ENCODE measurements around the gene RALGAPA2.
"Not testable (repeated sequence)": the region's sequence is repeated elsewhere in the genome, so short reads cannot be mapped to it uniquely, and the experiment has no call there.

The RALGAPA2 gene

DNA sequence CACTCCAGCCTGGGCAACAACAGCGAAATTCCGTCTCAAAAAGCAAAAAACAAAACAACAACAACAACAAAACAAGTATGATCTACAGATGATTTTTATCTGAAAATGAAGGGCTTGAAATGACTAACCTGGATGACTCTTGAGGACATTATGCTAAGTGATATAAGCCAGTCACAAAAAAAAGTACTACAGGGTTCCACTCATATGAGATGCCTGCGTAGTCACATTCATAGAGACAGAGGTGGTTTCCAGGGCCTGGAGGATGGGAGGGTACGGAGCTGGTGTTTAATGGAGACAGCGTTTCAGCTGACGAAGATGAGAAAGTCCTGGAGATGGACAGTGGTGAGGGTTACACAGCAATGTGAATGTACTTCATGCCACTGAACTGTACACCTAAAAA, 352.8 kb downstream of the RALGAPA2 start:
- Mint-ChIP-seq H3K4me3 (no peak overlapping the region), H3K36me3 (ENCODE audit: low read depth) (peaks cover under 1% of the 10 kb centered on the region), H3K9me3 (peaks cover 20% of the 10 kb centered on the region), H3K27ac (no peak overlapping the region), H3K4me1 (peaks cover 10% of the 10 kb centered on the region), H3K27me3 (ENCODE audit: low read depth, poor library complexity) (peaks cover 71% of the 10 kb centered on the region)
- no peak for DNase-seq
- TF ChIP-seq, protein P1, sequence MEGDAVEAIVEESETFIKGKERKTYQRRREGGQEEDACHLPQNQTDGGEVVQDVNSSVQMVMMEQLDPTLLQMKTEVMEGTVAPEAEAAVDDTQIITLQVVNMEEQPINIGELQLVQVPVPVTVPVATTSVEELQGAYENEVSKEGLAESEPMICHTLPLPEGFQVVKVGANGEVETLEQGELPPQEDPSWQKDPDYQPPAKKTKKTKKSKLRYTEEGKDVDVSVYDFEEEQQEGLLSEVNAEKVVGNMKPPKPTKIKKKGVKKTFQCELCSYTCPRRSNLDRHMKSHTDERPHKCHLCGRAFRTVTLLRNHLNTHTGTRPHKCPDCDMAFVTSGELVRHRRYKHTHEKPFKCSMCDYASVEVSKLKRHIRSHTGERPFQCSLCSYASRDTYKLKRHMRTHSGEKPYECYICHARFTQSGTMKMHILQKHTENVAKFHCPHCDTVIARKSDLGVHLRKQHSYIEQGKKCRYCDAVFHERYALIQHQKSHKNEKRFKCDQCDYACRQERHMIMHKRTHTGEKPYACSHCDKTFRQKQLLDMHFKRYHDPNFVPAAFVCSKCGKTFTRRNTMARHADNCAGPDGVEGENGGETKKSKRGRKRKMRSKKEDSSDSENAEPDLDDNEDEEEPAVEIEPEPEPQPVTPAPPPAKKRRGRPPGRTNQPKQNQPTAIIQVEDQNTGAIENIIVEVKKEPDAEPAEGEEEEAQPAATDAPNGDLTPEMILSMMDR (IDR thresholded peaks at IDR 0.05) = no peak

DNA sequence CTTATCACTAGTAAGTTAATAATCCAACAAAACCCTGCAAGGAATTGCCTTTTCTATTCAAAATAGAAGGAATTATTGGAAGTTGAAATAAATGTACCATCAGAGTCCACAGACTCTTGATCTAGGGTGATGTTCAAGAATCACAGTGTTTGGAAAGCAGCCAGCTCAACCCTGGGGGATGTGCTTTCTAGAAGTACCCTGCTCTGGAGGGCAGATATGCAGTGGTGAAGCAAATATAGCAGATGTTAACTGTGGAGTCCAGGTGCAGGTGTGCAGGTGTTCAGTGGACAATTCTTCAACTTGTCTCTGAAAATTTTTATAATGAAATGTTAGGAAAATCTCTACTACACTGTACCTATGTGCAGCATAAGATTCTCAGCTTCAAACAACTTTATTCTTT, 353.6 kb downstream of the RALGAPA2 start:
- no peak overlapping the region for H3K27ac Mint-ChIP-seq
- DNase-seq = no peak
- TF ChIP-seq, protein P1 (IDR thresholded peaks at IDR 0.05) = no peak
- peaks cover 10% of the 10 kb centered on the region for H3K4me1 Mint-ChIP-seq
- H3K4me3 Mint-ChIP-seq = no peak overlapping the region
- peaks cover 66% of the 10 kb centered on the region for H3K27me3 Mint-ChIP-seq (ENCODE audit: low read depth, poor library complexity)
- peaks cover 29% of the 10 kb centered on the region for H3K9me3 Mint-ChIP-seq
- peaks cover 4% of the 10 kb centered on the region for H3K36me3 Mint-ChIP-seq (ENCODE audit: low read depth)

DNA sequence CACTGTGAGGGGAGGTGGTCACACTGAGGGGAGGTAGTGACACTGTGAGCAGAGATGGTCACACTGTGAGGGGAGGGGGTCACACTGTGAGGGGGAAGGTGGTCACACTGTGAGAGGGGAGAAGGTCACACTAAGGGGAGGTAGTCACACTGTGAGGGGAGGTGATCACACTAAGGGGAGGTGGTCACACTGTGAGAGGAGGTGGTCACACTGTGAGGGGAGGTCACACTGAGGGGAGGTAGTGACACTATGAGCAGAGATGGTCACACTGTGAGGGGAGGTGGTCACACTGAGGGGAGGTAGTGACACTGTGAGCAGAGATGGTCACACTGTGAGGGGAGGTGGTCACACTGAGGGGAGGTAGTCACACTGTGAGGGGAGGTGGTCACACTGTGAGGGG, 356.9 kb downstream of the RALGAPA2 start:
- H3K4me3 Mint-ChIP-seq; DNase-seq; H3K27ac Mint-ChIP-seq; H3K36me3 Mint-ChIP-seq (ENCODE audit: low read depth); H3K4me1 Mint-ChIP-seq: not testable (repeated sequence)
- Mint-ChIP-seq H3K27me3 (ENCODE audit: low read depth, poor library complexity) (peaks cover 51% of the 10 kb centered on the region), H3K9me3 (peaks cover 56% of the 10 kb centered on the region)

DNA sequence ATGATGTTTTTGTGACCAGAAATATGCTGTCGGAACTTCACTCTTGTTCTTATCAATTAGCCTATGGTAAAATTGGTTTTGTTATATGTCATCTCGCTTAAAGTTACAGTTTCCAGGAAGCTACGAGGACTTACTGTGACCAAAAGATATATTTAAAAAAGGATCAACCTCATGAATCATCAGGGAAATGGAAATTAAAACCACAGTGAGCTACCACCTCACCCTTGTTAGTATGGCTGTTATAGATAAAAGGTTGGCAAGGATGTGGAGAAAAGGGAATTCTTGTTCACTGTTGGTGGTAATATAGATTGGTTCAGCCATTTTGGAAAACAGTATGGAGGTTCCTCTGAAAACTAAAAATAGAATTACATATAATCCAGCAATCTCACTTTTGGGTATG, 358.9 kb downstream of the RALGAPA2 start:
- H3K36me3 Mint-ChIP-seq (ENCODE audit: low read depth) = peaks cover 4% of the 10 kb centered on the region
- no peak for DNase-seq
- H3K27ac Mint-ChIP-seq = no peak overlapping the region
- no peaks in the 10 kb centered on the region for H3K4me1 Mint-ChIP-seq
- peaks cover 33% of the 10 kb centered on the region for H3K27me3 Mint-ChIP-seq (ENCODE audit: low read depth, poor library complexity)
- H3K4me3 Mint-ChIP-seq = no peak overlapping the region
- H3K9me3 Mint-ChIP-seq = peaks cover 54% of the 10 kb centered on the region
- TF ChIP-seq, protein P1 (IDR thresholded peaks at IDR 0.05) = no peak

DNA sequence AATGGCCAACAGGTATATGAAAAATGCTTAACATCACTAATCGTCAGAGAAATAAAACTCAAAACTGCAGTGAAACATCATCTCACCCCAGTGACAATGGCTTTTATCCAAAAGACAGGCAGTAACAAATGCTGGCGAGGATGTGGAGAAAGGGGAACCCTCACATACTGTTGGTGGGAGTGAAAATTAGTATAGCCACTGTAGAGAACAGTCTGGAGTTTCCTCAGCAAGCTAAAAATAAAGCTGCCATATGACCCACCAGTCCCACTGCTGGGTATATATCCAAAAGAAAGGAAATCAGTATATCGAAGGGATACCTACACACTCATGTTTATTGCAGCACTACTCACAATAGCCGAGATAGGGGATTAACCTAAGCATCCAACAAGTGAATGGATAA, 368.0 kb downstream of the RALGAPA2 start:
- H3K4me3 Mint-ChIP-seq = no peak overlapping the region
- H3K27me3 Mint-ChIP-seq (ENCODE audit: low read depth, poor library complexity) = peaks cover 7% of the 10 kb centered on the region
- TF ChIP-seq, protein P1 (IDR thresholded peaks at IDR 0.05) = no peak
- no peaks in the 10 kb centered on the region for H3K36me3 Mint-ChIP-seq (ENCODE audit: low read depth)
- no peaks in the 10 kb centered on the region for H3K4me1 Mint-ChIP-seq
- no peak for DNase-seq
- H3K9me3 Mint-ChIP-seq = peaks cover 4% of the 10 kb centered on the region
- no peak overlapping the region for H3K27ac Mint-ChIP-seq

DNA sequence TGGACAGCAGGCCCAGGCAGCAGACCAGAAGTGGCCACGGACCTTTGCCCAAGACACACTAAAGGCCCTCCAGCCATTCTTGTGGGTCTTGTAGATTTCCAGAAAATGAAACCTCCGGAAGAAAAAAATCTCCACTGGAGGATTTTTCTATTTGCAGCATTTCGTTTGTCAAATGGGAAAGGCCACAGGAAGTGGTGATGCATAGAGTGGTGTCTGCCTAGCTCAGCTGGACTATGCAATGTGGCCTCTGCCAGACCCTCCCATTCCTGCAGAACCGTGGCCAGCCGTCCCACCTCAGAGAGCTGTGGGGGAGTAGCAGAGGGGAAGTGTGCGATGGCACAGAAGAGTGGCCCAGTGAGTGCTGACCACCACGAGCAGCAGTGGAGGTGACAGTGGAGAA, 368.5 kb downstream of the RALGAPA2 start:
- H3K4me1 Mint-ChIP-seq = no peaks in the 10 kb centered on the region
- no peak overlapping the region for H3K4me3 Mint-ChIP-seq
- TF ChIP-seq, protein P1 (IDR thresholded peaks at IDR 0.05) = no peak
- DNase-seq = no peak
- no peak overlapping the region for H3K27ac Mint-ChIP-seq
- no peaks in the 10 kb centered on the region for H3K36me3 Mint-ChIP-seq (ENCODE audit: low read depth)
- peaks cover 7% of the 10 kb centered on the region for H3K27me3 Mint-ChIP-seq (ENCODE audit: low read depth, poor library complexity)
- peaks cover 4% of the 10 kb centered on the region for H3K9me3 Mint-ChIP-seq

Data from nephron progenitor cell (in vitro differentiated cells).